ENCODE measurements around the gene ACKR2. TPM values are rescaled to one million over a fixed set of nuclear protein-coding genes. Genes with fewer than 3 reads are reported as not detected.
"Not testable (repeated sequence)": the region's sequence is repeated elsewhere in the genome, so short reads cannot be mapped to it uniquely, and the experiment has no call there.

ACKR2 gene
- total RNA-seq, 3 donors from 2014 or later (not counting 1 experiment from before 2014, with no cell fraction given), result 0.56 to 0.95 (median 0.72) TPM

DNA sequence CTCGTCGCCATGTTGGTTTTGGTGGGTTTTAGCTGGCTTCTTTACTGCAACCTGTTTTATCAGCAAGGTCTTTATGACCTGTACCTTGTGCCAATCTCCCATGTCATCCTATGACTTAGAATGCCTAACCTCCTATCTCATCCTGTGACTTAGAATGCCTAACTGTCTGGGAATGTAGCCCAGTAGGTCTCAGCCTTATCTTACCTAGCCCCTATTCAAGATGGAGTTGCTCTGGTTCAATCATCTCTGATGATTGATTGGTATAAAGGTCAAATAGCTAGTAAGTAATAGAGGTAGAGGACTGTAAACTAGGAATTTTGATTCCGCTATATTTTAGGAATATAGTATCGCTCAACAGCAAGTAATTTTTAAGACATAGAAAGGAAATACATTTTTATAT lies 1.3 kb upstream of the ACKR2 start:
- intact Hi-C loops (cut with micrococcal nuclease), result no loop called here
- Mint-ChIP-seq H3K4me3 (no peak overlapping the region), H3K36me3 (no peaks in the 10 kb centered on the region), H3K9me3 (no peaks in the 10 kb centered on the region), H3K4me1 (peaks cover 22 to 24% of the 10 kb centered on the region in 2 donors), H3K27me3 (ENCODE audit: low read depth in 2 of 2) (peaks cover 17 to 42% of the 10 kb centered on the region in 2 donors), H3K27ac (no peak overlapping the region)
- TF ChIP-seq CTCF (IDR thresholded peaks at IDR 0.05), result no peak
- WGBS (ENCODE audit: insufficient coverage), result 100% methylated on average over 2 of the region's 4 CpGs
- no peaks in the 10 kb centered on the region for H3K36me3 ChIP-seq (ENCODE audit: control insufficient read depth, insufficient read depth, low read length)
- peaks cover 18% of the 10 kb centered on the region for H3K4me1 ChIP-seq (ENCODE audit: control insufficient read depth, insufficient read depth, low read length)
- no peaks in the 10 kb centered on the region for H3K9me3 ChIP-seq (ENCODE audit: control insufficient read depth, insufficient read depth, low read length)
- ATAC-seq (no peak), DNase-seq (no peak)
- H3K27ac ChIP-seq (ENCODE audit: low read length), result no peak overlapping the region
- H3K4me3 ChIP-seq (ENCODE audit: low read length), result no peak overlapping the region
- no peaks in the 10 kb centered on the region for H3K27me3 ChIP-seq (ENCODE audit: control insufficient read depth, insufficient read depth, low read length)

- H3K36me3 ChIP-seq (ENCODE audit: control insufficient read depth, insufficient read depth, low read length); H3K27me3 ChIP-seq (ENCODE audit: control insufficient read depth, insufficient read depth, low read length); H3K27ac ChIP-seq (ENCODE audit: low read length); ATAC-seq; H3K9me3 Mint-ChIP-seq; H3K4me3 Mint-ChIP-seq; H3K4me3 ChIP-seq (ENCODE audit: low read length); H3K36me3 Mint-ChIP-seq; H3K9me3 ChIP-seq (ENCODE audit: control insufficient read depth, insufficient read depth, low read length); intact Hi-C loops (cut with micrococcal nuclease); DNase-seq; H3K4me1 ChIP-seq (ENCODE audit: control insufficient read depth, insufficient read depth, low read length); H3K4me1 Mint-ChIP-seq; H3K27ac Mint-ChIP-seq: not testable (repeated sequence)
- WGBS (ENCODE audit: insufficient coverage), result 91% methylated on average over 10 of the region's 10 CpGs
- H3K27me3 Mint-ChIP-seq (ENCODE audit: low read depth in 2 of 2), result peaks cover 18 to 38% of the 10 kb centered on the region in 2 donors
These were observed 1.5 kb downstream of the ACKR2 start for GRCh38 chr3:42810706-42811105.

GRCh38 chr3:42811118-42811883 lies 2.1 kb downstream of the ACKR2 start:
- H3K4me1 ChIP-seq (ENCODE audit: control insufficient read depth, insufficient read depth, low read length); intact Hi-C loops (cut with micrococcal nuclease); DNase-seq; H3K36me3 ChIP-seq (ENCODE audit: control insufficient read depth, insufficient read depth, low read length); H3K4me3 Mint-ChIP-seq; H3K27ac Mint-ChIP-seq; H3K9me3 ChIP-seq (ENCODE audit: control insufficient read depth, insufficient read depth, low read length); H3K4me3 ChIP-seq (ENCODE audit: low read length); H3K36me3 Mint-ChIP-seq; H3K9me3 Mint-ChIP-seq; H3K27ac ChIP-seq (ENCODE audit: low read length); H3K4me1 Mint-ChIP-seq; ATAC-seq; H3K27me3 ChIP-seq (ENCODE audit: control insufficient read depth, insufficient read depth, low read length): not testable (repeated sequence)
- WGBS (ENCODE audit: insufficient coverage), result 24% methylated on average over 15 of the region's 15 CpGs
- peaks cover 18 to 35% of the 10 kb centered on the region in 2 donors for H3K27me3 Mint-ChIP-seq (ENCODE audit: low read depth in 2 of 2)

DNA sequence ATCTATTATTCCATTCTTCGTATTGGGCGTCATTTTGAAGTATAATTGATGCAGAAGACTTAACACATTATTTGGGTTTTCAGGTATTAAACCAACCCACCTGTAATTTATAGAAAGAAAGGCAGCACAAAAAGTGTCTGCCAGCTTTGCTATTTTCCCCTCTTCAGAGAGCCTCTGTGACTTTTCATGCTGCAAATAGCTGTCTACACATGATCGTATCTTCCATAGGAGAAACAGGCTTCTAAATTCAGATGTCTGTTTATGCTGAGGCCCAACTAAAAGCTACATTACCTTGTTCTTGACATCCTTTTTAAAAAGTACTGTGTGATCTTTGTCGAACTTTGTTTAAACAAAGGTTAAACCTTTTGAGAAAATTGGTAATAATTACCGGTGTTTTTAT lies 5.0 kb downstream of the ACKR2 start:
- Histone ChIP-seq H3K36me3 (ENCODE audit: control insufficient read depth, insufficient read depth, low read length) (no peaks in the 10 kb centered on the region), H3K27ac (ENCODE audit: low read length) (no peak overlapping the region), H3K4me3 (ENCODE audit: low read length) (no peak overlapping the region), H3K9me3 (ENCODE audit: control insufficient read depth, insufficient read depth, low read length) (no peaks in the 10 kb centered on the region), H3K27me3 (ENCODE audit: control insufficient read depth, insufficient read depth, low read length) (no peaks in the 10 kb centered on the region), H3K4me1 (ENCODE audit: control insufficient read depth, insufficient read depth, low read length) (no peaks in the 10 kb centered on the region)
- H3K4me1 Mint-ChIP-seq, result no peaks in the 10 kb centered on the region
- no peak for DNase-seq
- peaks cover 8 to 17% of the 10 kb centered on the region in 2 donors for H3K27me3 Mint-ChIP-seq (ENCODE audit: low read depth in 2 of 2)
- H3K36me3 Mint-ChIP-seq, result no peaks in the 10 kb centered on the region
- no peaks in the 10 kb centered on the region for H3K9me3 Mint-ChIP-seq
- ATAC-seq, result no peak
- no peak overlapping the region for H3K4me3 Mint-ChIP-seq
- no peak for TF ChIP-seq CTCF (IDR thresholded peaks at IDR 0.05)
- H3K27ac Mint-ChIP-seq, result no peak overlapping the region
- 93% methylated on average over 4 of the region's 5 CpGs for WGBS (ENCODE audit: insufficient coverage)
- intact Hi-C loops (cut with micrococcal nuclease), result no loop called here

Data from natural killer cell (primary cell).